ENCODE results near the gene PRAMEF4.
"Not testable (repeated sequence)": the region's sequence is repeated elsewhere in the genome, so short reads cannot be mapped to it uniquely, and the experiment has no call there.

Gene PRAMEF4

DNA sequence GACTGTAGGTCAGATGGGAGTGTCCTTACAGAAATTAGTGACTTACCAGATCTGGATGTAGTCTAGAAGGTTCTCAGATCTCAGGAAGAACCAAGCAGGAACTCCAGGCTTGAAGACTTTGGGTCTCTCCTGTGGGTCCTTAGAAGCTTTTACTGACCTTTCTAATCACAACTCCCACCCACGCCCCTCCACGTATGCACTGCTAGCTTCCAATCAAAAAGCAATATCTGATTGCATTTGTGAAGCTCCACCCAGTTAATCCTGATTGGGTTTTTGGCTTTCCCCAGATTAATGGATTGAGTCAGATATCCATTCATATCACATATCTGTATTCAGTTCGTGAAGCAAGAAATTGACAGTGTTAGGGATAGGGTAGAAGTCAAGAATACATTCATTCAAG lies at the start of gene PRAMEF4:
PRAMEF4 (minus strand) TSS at position 101 of the 400 bp plus-strand sequence. CDS start 2,807 bp downstream, outside the sequence.
- DNase-seq (ENCODE audit: low read depth), result not testable (repeated sequence)

DNA sequence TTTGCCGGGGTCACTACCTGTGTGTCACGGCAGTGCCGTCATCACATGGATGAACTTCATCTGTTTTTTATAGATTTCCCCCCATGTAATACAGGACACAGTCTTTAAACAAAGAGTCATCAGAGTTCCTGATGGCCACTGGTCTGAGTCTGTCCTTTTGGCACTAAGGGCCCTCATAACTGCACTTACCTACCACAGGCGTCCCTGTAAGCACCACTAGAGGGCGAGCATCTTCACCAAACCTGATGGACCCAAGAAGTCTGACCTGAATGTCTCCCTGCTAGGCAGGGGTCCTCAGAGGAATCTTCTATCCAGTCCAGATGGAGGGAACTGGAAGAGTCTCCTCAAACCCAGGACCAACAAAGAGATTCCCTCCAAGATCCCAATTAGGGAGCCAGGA lies 38.4 kb upstream of the PRAMEF4 start:
- DNase-seq (ENCODE audit: low read depth), result not testable (repeated sequence)

DNA sequence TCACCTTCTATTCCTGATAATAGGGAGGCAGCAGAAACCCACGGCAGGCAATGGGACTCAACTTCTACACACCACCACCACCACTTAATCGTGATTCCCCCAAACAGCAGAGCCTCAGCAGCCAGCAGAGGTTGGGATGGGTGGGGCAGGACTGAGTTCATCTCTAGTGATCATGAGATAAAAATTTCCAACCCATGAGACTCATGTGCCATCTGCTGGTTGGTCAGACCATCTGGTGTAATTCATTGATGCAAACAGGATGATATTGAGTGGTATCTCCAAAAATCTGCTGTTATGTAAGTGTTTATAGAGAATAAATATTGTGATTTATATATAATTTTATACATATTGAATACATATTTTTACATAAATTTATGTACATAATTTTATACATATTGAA lies 35.7 kb upstream of the PRAMEF4 start:
- not testable (repeated sequence) for DNase-seq (ENCODE audit: low read depth)

DNA sequence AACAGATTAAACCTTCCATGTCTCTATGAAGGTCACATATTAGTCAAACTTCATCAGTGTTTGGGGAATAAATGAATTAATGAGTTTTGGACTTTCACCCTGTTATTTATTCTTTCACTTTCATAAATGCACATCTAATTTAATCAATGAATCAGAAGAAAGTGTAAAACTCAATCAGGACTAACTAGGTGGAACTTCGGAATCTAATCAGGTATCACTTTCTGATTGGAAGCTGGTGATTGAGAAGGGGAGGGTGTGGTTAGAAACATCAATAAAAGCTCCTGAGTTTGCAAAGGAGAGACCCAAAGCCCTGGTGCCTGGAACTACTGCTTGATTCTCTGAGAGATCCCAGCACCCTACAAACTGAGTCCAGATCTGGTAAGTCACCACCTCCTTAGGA lies 30.3 kb upstream of the PRAMEF4 start, which contains the start of gene PRAMEF7:
PRAMEF7 (plus strand) TSS at position 301 of the 400 bp plus-strand sequence. CDS start 1,083 bp downstream, outside the sequence.
- DNase-seq (ENCODE audit: low read depth), result not testable (repeated sequence)

DNA sequence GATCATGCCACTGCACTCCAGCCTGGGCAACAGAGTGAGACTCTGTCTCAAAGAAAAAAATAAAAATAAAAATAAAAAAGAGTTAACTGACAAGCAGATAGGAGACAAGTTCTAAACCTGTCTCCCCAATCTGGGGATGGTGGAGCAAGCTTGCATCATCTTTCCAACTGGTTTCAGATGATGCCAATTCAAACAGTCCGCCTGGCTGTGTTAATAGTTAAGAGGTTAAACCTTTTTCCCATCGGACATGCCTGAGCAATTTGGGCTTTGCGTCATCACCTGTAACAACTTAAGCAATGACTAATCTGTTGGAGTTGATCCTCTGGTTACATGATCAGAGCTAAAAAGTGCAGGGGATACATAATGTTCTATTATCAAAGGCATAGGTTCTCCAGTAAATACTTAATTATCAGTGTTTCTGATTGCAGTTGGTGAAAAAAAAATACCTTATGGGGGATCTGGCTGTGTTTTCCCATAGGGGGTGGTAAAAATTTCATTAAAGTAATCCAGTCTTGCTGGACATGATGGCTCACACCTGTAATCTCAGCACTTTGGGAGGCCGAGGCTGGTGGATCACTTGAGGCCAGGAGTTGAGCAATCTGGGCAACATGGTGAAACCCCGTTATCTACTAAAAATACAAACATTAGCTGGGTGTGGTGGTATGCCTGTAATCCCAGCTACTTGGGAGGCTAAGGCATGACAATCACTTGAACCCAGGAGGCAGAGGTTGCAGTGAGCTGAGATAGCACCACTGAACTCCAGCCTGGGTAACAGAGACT lies 18.0 kb upstream of the PRAMEF4 start:
- DNase-seq (ENCODE audit: low read depth), result not testable (repeated sequence)

GRCh38 chr1:12899186-12899585 lies 13.2 kb upstream of the PRAMEF4 start:
- DNase-seq (ENCODE audit: low read depth), result not testable (repeated sequence)

GRCh38 chr1:12898170-12898569 lies 12.2 kb upstream of the PRAMEF4 start, which contains the start of gene PRAMEF10:
Gene PRAMEF10 (minus strand): TSS chr1:12898270. CDS start chr1:12895847, 2,423 bp downstream.
- DNase-seq (ENCODE audit: low read depth), result not testable (repeated sequence)

- not testable (repeated sequence) for DNase-seq (ENCODE audit: low read depth)
Observed at GRCh38 chr1:12878453-12878852, 7.5 kb downstream of the PRAMEF4 start.

DNA sequence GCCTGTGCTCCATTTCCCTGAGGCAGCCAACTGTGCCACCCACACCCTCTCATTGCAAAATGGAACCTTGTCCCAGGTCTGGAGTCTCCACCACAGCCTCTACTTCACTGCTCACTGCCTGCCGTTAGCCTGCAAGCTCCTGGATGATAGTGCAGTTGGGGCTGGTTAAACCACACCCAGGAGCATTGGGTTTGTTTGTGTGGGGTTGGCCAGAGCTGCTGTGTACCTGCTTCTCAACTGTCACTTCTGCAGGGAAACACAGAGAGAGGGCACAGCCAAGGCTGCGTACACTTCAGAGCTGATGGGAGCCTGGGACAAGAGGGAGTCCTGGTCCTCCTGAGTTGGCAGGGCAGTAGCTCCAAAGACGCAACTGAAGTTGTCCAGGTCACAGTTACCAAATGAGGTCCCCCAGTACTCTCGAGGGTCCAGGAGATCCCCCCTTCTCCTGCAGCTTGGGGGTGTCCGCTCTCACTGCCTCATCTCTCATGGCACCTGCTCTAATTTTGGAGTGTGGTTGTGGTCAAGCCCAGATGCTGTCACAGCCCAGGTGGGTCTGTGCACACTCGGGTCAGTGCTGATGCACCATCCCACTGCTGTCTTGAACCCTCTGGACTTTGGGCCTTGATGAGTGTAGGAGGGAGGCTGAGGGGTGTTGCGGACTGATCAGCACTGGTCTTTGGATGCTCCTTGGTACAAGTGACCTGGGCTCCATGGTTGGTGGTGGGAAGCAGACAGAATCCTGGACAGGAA lies 22.7 kb downstream of the PRAMEF4 start:
- not testable (repeated sequence) for DNase-seq (ENCODE audit: low read depth)

DNA sequence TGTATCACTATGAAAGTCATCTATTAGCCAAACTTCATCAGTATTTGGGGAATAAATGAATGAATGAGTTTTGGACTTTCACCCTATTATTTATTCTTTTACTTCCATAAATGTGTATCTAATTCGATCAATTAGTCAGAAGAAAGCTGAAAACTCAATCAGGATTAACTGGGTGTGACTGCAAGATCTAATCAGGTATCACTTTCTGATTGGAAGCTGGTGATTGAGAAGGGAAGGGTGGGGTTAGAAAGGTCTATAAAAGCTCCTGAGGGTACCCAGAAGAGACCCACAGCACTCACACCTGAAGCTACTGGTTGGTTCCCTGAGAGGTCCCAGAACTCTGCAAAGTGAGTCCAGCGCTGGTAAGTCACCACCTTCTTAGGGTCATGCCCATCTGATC lies 29.2 kb downstream of the PRAMEF4 start, which contains the start of gene PRAMEF2:
PRAMEF2 (plus strand) TSS at position 301 of the 400 bp plus-strand sequence. CDS start 1,924 bp downstream, outside the sequence.
- not testable (repeated sequence) for DNase-seq (ENCODE audit: low read depth)

GRCh38 chr1:12851779-12852178 lies 34.2 kb downstream of the PRAMEF4 start:
- DNase-seq (ENCODE audit: low read depth), result no peak

- DNase-seq (ENCODE audit: low read depth), result not testable (repeated sequence)
Observed at GRCh38 chr1:12848620-12849019, 37.4 kb downstream of the PRAMEF4 start, which contains the start of gene HNRNPCL1. Gene HNRNPCL1 (minus strand): TSS chr1:12848720. CDS start chr1:12848289, 431 bp downstream.

GRCh38 chr1:12833251-12833650 lies 52.8 kb downstream of the PRAMEF4 start:
- not testable (repeated sequence) for DNase-seq (ENCODE audit: low read depth)

GRCh38 chr1:12831310-12831709 lies 54.7 kb downstream of the PRAMEF4 start, which contains the start of gene PRAMEF11:
Gene PRAMEF11 (minus strand): TSS chr1:12831410. CDS start chr1:12828789, 2,621 bp downstream.
- not testable (repeated sequence) for DNase-seq (ENCODE audit: low read depth)

All from stimulated activated CD8-positive, alpha-beta memory T cell treated with anti-CD3 and anti-CD28 coated beads, Interleukin-7, amount 100 ng/mL, for 24 hours (primary cell).